Lung (tissue), 12 donors: ENCODE measurements around the gene EPHB2. TPM values are rescaled to one million over a fixed set of nuclear protein-coding genes. Genes with fewer than 3 reads are reported as not detected.

Source experiments
- ATAC-seq: fragments of 200-7000 bp; cut with Tn5 transposase; one replicate; pipeline ENCODE4 v1.9.1; 2020; ENCODE audit warnings: moderate number of reproducible peaks; ENCODE audit not compliant: insufficient read depth, low FRiP score
- DNase-seq, 3 donors: peaks; one replicate each; pipeline ENCODE4 v3.0.0-alpha.2; 2013 to 2017
- H3K27ac ChIP-seq, 2 donors: one replicate each; pipeline ENCODE4 v1.5.1; 2013; ENCODE audit warnings: mild to moderate bottlenecking in 2 of 2, moderate library complexity in 2 of 2, control low read depth in 1 of 2, inconsistent platforms in 1 of 2, low read depth in 1 of 2, low read length in 1 of 2
- H3K27me3 ChIP-seq, 3 donors: one replicate each; pipeline ENCODE4 v1.5.1; 2013; ENCODE audit warnings: low read length in 2 of 3; ENCODE audit not compliant: control insufficient read depth in 3 of 3, insufficient read depth in 3 of 3
- H3K36me3 ChIP-seq, 4 donors: one replicate each; pipeline ENCODE4 v1.5.1; 2013; ENCODE audit warnings: low read length in 4 of 4, mild to moderate bottlenecking in 1 of 4, moderate library complexity in 1 of 4; ENCODE audit not compliant: control insufficient read depth in 4 of 4, insufficient read depth in 4 of 4
- H3K4me1 ChIP-seq, 5 donors: one replicate each; pipeline ENCODE4 v1.5.1; 2013; ENCODE audit warnings: low read length in 5 of 5, mild to moderate bottlenecking in 2 of 5, moderate library complexity in 1 of 5; ENCODE audit not compliant: control insufficient read depth in 5 of 5, insufficient read depth in 5 of 5
- H3K4me3 ChIP-seq: one replicate; pipeline ENCODE4 v1.5.1; 2013; ENCODE audit warnings: mild to moderate bottlenecking, control low read depth, moderate library complexity
- H3K9ac ChIP-seq, 2 donors: one replicate each; pipeline ENCODE4 v1.5.1; 2013; ENCODE audit warnings: low read length in 2 of 2, control low read depth in 1 of 2; ENCODE audit not compliant: insufficient read depth in 1 of 2
- H3K9me3 ChIP-seq, 4 donors: one replicate each; pipeline ENCODE4 v1.5.1; 2013; ENCODE audit warnings: low read length in 3 of 4, mild to moderate bottlenecking in 1 of 4, moderate library complexity in 1 of 4; ENCODE audit not compliant: control insufficient read depth in 4 of 4, insufficient read depth in 3 of 4
- CTCF ChIP-seq: IDR thresholded peaks from 2 replicates; pipeline ENCODE4 v1.5.1; 2012; ENCODE audit warnings: mild to moderate bottlenecking; ENCODE audit errors: control extremely low read depth, extremely low read depth
- WGBS, 2 donors: extraction: QIAGEN DNeasy Blood & Tissue Kit; methylation state at CpG; one replicate each; pipeline ENCODE4 v1.1.7; 2013; 5-methylcytosine and 5-hydroxymethylcytosine counted together
- polyA plus RNA-seq, 2 donors: library from polyadenylated mRNA; stranded (reverse); fragments of 200-250 nt; gene quantifications; one replicate each; pipeline ENCODE4 v1.2.1, GENCODE V29; 2013
- total RNA-seq, 2 donors: library from RNA; depleted of rRNA in 1 of 2; stranded (reverse); fragments of >200 nt in 1 of 2; gene quantifications; one replicate each; pipeline ENCODE4 v1.2.1, GENCODE V29; 2014 to 2021
- donor health status: control.
- donor health status: control.
- donor health status: Bipolar disorder and iron deficiency.
- donor health status: healthy.
- donor health status: DM: yes; HTN: yes; CAD: no.

EPHB2 gene
- total and polyA plus RNA-seq, 4 donors = 1.2 to 8.5 (median 5.8) TPM

- no peak overlapping the region for H3K27ac ChIP-seq
- H3K9ac ChIP-seq = no peak overlapping the region
- H3K9me3 ChIP-seq = no peaks in the 10 kb centered on the region
- DNase-seq (no peak), ATAC-seq (no peak)
- WGBS, 2 donors = 84 to 90% methylated on average over 5 of the region's 5 CpGs
- no peak overlapping the region for H3K4me3 ChIP-seq
- no peaks in the 10 kb centered on the region for H3K36me3 ChIP-seq
- H3K27me3 ChIP-seq = no peaks in the 10 kb centered on the region
- H3K4me1 ChIP-seq = peaks cover 0 to 19% (median 2%) of the 10 kb centered on the region in 5 donors
- TF ChIP-seq CTCF = no peak
These were observed 104.4 kb downstream of the EPHB2 start for GRCh38 chr1:22815043-22815365.

- no peaks in the 10 kb centered on the region for H3K27me3 ChIP-seq
- peak in 1 of 3 donors; percentile 49 for DNase-seq
- no peak for TF ChIP-seq CTCF
- H3K9ac ChIP-seq = peak overlapping the region in 1 of 2 donors; percentile 55
- ATAC-seq = no peak
- peaks cover 0 to 19% (median 2%) of the 10 kb centered on the region in 5 donors for H3K4me1 ChIP-seq
- H3K4me3 ChIP-seq = no peak overlapping the region
- H3K9me3 ChIP-seq = no peaks in the 10 kb centered on the region
- 66 to 73% methylated on average over 12 of the region's 12 CpGs for WGBS, 2 donors
- no peak overlapping the region for H3K27ac ChIP-seq
- H3K36me3 ChIP-seq = no peaks in the 10 kb centered on the region
These were observed 104.9 kb downstream of the EPHB2 start for GRCh38 chr1:22815421-22816066.

- DNase-seq (no peak), ATAC-seq (no peak)
- peaks cover 0 to 19% (median 2%) of the 10 kb centered on the region in 5 donors for H3K4me1 ChIP-seq
- H3K4me3 ChIP-seq = no peak overlapping the region
- H3K27ac ChIP-seq = no peak overlapping the region
- H3K36me3 ChIP-seq = no peaks in the 10 kb centered on the region
- H3K27me3 ChIP-seq = no peaks in the 10 kb centered on the region
- H3K9ac ChIP-seq = peak overlapping the region in 1 of 2 donors; percentile 55
- H3K9me3 ChIP-seq = no peaks in the 10 kb centered on the region
- 86 to 91% methylated on average over 9 of the region's 9 CpGs for WGBS, 2 donors
- TF ChIP-seq CTCF = no peak
These were observed 105.6 kb downstream of the EPHB2 start for GRCh38 chr1:22816067-22816775.
